Stimulated activated CD8-positive, alpha-beta memory T cell treated with anti-CD3 and anti-CD28 coated beads, Interleukin-7, amount 100 ng/mL, for 24 hours (primary cell): ENCODE results near the gene TYW1B.
"Not testable (repeated sequence)": the region's sequence is repeated elsewhere in the genome, so short reads cannot be mapped to it uniquely, and the experiment has no call there.

ENCODE experiments used
- DNase-seq: peaks from one replicate; pipeline ENCODE4 v3.0.0-alpha.2; 2020; ENCODE audit warnings: low read depth

The TYW1B gene

DNA sequence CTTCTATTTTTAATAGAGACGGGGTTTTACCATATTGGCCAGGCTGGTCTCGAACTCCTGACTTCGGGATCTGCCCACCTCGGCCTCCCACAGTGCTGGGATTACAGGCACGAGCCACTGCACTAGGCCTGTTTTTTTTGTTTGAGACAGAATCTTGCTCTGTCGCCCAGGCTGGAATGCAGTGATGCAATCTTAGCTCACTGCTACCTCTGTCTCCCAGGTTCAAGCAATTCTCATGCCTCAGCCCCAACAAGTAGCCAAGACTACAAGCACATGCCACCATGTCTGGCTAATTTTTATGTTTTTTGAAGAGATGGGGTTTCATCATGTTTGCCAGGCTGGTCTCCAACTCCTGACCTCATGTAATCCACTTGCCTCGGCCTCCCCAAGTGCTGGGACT lies 73.7 kb downstream of the TYW1B start:
- no peak for DNase-seq

GRCh38 chr7:72753781-72754180 lies 74.2 kb downstream of the TYW1B start:
- no peak for DNase-seq

GRCh38 chr7:72753229-72753628 lies 74.8 kb downstream of the TYW1B start:
- DNase-seq: not testable (repeated sequence)

DNA sequence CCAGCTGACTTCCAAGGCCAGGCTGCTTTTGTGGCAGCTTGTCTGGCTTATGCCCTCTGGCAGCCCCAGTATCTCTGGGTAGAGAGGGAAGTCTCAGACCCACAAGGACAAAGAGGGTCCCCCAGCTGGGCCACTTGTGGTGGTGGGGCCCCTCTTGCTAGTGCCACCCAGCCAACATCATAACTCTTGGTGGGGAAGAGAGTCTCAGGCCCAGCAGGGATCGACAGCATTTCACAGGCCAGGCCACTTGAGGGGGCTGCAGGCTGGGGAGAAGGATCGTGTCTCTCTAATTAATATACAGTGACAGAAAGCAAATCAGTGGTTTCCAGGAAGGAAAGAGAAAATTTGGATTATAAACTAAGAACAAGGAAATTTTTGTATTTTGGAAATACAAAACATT lies 76.0 kb downstream of the TYW1B start:
- no peak for DNase-seq

GRCh38 chr7:72751378-72751777 lies 76.6 kb downstream of the TYW1B start:
- no peak for DNase-seq

- not testable (repeated sequence) for DNase-seq
Observed at GRCh38 chr7:72748649-72749048, 79.4 kb downstream of the TYW1B start.

DNA sequence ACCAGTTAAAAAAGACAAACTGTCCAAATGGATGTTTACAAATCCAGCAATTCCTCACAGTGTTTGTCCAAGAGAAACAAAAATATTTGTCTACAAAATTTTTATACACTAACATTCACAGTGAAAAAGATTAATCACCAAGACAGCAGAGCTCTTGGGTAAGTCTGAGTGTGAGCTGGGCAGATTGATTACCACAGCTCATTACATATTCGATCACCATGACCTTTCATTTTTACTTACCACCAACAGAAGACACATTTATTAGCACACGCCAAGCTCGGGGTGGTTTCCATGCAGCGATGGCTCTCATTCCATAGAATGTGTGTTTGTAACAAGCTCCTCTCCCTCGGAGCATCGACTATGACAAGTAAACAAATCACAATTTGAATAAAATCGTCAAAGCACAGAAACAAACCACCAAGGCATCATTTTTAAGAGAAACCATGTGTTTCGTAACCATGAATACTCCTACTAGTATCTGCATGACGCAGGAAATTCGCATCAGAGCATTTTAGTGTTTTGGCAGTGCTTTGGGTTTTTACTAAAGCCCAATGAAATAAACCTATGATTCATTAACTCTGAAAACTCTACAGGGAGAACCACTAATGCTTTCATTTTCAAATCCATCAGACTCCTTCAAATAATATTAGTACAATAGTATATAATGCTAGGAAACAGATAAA lies 83.6 kb downstream of the TYW1B start:
- not testable (repeated sequence) for DNase-seq

- DNase-seq: not testable (repeated sequence)
Observed at GRCh38 chr7:72743801-72744200, 84.2 kb downstream of the TYW1B start.

- DNase-seq: not testable (repeated sequence)
Observed at GRCh38 chr7:72739716-72740115, 88.3 kb downstream of the TYW1B start.

DNA sequence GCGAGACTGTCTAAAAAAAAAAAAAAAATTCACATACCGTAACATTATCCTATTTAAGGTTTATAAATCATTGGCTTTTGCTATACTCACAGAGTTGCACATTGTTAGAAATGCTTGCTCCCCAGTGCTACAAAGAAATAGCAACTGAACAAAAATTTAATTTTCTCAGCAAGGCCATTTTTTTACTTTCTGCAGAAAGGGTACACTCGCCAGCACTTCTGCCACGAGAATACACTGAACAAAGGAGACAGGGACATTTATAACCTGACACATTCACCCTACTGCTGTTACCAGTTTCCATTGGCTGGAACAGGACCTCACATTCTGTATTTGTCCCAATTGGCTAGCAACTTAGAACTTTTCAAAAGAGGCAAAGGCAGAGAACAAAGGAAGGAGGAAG lies 92.1 kb downstream of the TYW1B start:
- DNase-seq: not testable (repeated sequence)

DNA sequence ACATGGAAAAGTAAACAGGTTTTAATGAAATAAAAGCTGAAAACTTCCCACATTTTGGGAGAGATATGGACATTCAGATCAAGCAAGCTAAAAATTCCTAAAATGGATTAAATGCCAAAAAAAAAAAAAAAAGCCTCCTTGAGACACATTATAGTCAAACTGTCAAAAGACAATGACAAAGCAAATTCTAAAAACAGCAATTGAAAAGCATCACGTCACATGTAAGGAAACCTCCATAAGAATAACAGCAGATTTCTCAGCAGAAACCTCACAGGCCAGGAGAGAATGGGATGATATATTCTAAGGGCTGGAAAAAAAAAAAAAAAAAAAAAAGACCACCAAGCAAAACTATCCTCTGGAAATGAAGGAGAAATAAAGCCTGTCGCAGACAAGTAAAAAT lies 97.2 kb downstream of the TYW1B start:
- not testable (repeated sequence) for DNase-seq

- not testable (repeated sequence) for DNase-seq
Observed at GRCh38 chr7:72730384-72730783, 97.6 kb downstream of the TYW1B start.

DNA sequence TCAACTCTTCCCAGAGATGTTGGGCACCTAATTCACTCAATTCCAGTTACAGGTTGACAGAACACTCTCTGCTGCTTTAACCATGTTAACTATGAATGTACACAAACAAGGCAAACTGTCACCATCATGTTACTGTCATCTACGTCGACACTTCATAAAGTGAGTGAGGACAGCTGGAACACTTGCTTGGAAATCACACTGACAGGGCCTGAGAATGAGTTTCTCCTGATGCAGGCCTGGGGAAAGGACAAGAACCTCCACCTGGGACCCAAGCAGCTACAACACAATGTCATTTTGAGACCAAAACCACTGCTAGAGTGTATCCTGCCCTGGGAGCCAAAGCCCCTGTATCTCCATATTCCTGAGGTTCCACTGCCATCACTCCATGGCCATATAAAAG lies 98.9 kb downstream of the TYW1B start:
- not testable (repeated sequence) for DNase-seq

DNA sequence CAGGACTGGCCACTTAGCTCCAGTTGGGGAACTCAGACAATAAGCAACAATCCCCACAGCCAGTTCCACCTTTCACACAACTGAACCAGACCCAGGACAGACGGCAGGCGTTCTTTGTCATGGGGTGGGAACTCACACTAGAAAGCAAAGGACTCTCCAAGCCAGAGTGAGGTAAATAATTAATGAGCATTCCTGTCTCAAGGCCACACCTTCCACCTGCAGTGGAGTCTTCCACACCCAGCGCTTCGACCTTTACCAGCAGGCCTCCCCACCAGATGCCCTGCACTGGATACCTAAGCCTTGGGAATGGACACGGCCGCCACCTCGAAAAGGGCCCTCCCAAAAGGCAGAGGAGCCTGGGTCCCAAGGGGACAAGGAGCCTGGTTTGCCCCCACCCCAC lies 105.3 kb downstream of the TYW1B start:
- not testable (repeated sequence) for DNase-seq

DNA sequence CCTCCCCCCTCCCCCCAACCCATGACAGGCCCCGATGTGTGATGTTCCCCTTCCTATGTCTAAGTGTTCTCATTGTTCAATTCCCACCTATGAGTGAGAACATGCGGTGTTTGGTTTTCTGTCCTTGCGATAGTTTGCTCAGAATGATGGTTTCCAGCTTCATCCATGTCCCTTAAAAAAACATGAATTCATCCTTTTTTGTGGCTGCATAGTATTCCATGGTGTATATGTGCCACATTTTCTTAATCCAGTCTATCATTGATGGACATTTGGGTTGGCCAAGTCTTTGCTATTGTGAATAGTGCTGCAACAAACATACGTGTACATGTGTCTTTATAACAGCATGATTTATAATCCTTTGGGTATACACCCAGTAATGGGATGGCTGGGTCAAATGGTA lies 107.1 kb downstream of the TYW1B start:
- DNase-seq: not testable (repeated sequence)

- DNase-seq: not testable (repeated sequence)
Observed at GRCh38 chr7:72717252-72717774, 110.7 kb downstream of the TYW1B start.

- not testable (repeated sequence) for DNase-seq
Observed at GRCh38 chr7:72711927-72712326, 116.1 kb downstream of the TYW1B start.

- DNase-seq: no peak
Observed at GRCh38 chr7:72710983-72711382, 117.0 kb downstream of the TYW1B start.

DNA sequence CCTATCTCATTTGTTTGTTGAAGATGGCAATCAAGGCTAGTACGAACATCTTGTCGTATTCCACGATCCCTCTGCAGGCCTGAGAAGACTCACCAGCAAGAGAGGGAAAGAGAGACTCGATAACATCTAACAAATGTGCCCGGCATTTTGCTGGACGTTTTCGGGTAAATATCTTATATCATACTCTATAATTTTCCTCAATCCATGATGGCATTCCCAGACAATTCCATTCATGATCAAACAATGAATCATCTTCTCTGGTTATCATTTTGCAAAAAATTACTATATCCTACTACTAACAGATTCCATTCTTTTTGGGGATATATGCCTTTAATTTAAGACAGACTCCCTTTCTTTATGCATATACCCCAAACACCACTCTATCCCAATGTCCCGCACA lies 118.1 kb downstream of the TYW1B start:
- DNase-seq: no peak

DNA sequence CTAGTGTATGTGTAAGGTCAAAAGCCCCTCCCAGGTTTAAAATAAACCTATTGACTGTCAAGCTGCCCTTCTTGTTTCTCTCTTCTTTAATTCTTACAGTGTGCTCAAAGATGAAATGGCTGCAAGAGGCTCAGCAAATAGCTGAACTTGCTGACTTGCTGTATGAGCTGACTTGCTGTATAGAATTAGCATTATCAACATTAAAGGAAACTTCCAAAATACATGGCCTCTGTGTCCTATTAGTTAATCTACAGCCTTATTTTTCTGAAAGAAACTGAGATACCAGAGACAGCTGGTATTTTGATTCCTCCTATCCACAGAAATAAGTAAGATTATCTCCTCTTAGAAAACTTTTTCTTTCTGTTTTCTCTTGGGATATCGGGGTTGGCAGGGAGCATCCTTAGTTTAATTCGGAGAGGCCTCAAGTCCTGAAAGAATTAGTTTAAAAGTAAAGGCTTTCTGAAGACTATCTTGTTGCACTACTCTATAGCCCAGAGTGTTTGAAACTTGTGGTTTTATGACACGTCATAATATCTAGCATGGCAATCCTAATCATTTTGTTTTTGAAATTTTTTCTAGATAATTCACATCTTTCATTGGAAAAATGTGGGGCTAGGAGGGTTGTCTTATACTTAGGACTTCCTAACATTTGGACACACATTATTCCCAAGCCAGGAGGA lies 119.5 kb downstream of the TYW1B start:
- DNase-seq: not testable (repeated sequence)

GRCh38 chr7:72706521-72706920 lies 121.5 kb downstream of the TYW1B start:
- no peak for DNase-seq

- not testable (repeated sequence) for DNase-seq
Observed at GRCh38 chr7:72705693-72706092, 122.3 kb downstream of the TYW1B start.

DNA sequence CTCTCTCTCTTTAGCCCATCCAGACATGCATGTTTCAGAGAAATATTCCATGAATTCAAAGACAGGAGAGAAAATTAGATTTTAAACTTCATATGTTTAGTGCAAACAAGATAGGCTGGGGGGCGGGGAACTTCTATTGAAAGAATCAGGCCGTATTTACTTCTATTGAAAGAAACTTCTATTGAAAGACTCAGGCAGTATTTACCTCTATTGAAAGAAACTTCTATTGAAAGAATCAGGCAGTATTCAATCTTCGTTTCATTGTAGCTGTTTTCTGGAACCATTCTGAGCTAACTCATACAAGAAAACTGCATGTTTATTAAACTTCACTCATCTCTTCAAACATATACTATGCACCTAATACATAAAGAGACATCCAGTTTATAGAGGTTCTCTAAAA lies 123.1 kb downstream of the TYW1B start:
- DNase-seq: no peak
